ENCODE data around the gene LAMA5.
A peak's percentile ranks its signal among the peaks of the same experiment; 100 is the strongest.

DNA sequence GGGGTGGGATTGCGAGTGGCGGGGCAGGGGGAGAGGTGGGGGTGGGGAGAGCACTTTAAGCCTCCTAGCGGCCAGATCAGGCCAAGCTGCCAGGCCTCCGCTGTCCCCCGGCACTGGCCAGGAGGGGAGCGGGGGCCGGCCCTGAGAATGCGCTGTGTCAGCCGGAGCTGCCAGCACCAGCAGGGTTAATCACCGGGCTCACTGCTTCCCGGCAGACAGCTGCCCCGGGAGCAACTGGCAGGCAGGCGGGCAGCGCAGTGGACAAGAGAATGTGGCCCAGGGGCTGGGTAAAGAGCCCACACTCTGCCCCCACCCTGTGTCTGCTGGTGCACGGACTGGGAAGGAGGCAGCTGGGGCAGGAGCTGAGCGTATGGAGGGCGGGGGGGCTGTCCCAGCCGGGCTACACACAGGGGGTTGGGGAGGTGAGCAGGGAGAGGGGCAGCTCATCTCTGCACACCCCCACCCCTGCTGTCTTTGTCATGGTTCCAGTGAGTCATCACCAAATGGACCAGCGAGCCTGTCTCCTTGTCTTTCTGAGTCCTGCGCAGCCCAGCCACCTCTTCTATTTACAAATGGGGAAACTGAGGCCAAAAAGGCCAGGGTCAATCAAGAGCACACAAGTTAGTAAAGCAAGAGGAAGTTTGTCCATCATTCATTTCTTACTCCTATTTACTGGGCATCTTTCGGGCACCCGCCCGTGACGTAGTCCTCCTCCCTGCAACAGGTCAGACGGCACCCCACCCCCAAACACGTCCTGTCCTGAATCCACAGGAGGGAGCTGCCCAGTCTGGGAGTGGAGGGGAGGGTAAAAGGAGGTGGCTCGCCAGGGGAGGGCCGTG lies 2.1 kb upstream of the LAMA5 start:
- TF ChIP-seq SIN3A (IDR thresholded peaks at IDR 0.05; ENCODE audit: low read depth) (no peak), ZBTB33 (IDR thresholded peaks at IDR 0.05; ENCODE audit: extremely low read depth, insufficient replicate concordance, low read length) (no peak), EZH2phosphoT487 (IDR thresholded peaks at IDR 0.05; ENCODE audit: borderline replicate concordance) (no peak), EZH2 (IDR thresholded peaks at IDR 0.05) (no peak), SP1 (IDR thresholded peaks at IDR 0.05; ENCODE audit: low read depth) (no peak), POLR2A (IDR thresholded peaks at IDR 0.05; ENCODE audit: borderline replicate concordance, extremely low read depth, insufficient read depth, insufficient read length) (no peak), RAD21 (IDR thresholded peaks at IDR 0.05; ENCODE audit: low read depth) (no peak), ZNF274 (IDR thresholded peaks at IDR 0.05; ENCODE audit: low read depth, low read length) (no peak), POLR2AphosphoS5 (IDR thresholded peaks at IDR 0.05; ENCODE audit: low read depth, low read length) (no peak), YY1 (IDR thresholded peaks at IDR 0.05; ENCODE audit: extremely low read depth, insufficient replicate concordance, low read depth, low read length) (no peak), ZFX (IDR thresholded peaks at IDR 0.05) (no peak), CEBPB (IDR thresholded peaks at IDR 0.05; ENCODE audit: low read depth) (no peak), JUND (IDR thresholded peaks at IDR 0.05) (no peak)
- TF ChIP-seq, protein P1, sequence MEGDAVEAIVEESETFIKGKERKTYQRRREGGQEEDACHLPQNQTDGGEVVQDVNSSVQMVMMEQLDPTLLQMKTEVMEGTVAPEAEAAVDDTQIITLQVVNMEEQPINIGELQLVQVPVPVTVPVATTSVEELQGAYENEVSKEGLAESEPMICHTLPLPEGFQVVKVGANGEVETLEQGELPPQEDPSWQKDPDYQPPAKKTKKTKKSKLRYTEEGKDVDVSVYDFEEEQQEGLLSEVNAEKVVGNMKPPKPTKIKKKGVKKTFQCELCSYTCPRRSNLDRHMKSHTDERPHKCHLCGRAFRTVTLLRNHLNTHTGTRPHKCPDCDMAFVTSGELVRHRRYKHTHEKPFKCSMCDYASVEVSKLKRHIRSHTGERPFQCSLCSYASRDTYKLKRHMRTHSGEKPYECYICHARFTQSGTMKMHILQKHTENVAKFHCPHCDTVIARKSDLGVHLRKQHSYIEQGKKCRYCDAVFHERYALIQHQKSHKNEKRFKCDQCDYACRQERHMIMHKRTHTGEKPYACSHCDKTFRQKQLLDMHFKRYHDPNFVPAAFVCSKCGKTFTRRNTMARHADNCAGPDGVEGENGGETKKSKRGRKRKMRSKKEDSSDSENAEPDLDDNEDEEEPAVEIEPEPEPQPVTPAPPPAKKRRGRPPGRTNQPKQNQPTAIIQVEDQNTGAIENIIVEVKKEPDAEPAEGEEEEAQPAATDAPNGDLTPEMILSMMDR (IDR thresholded peaks at IDR 0.05 in 2 of 3, conservative IDR thresholded peaks at IDR 0.05 in 1 of 3; ENCODE audit: borderline replicate concordance in 1 of 3, insufficient read depth in 1 of 3, low read depth in 2 of 3, low read length in 2 of 3), result peak in 2 of 3 experiments; percentile 33 to 44; a peak in 3 of 6 replicates
